HG03135 (cell line): ENCODE results near the gene SLC38A10.

Source experiments
- ATAC-seq: cut with Tn5 transposase; IDR thresholded peaks from one replicate; pipeline ENCODE4 v1.9.1; 2021; ENCODE audit warnings: mild to moderate bottlenecking, moderate library complexity; ENCODE audit not compliant: unreplicated experiment

SLC38A10 gene

DNA sequence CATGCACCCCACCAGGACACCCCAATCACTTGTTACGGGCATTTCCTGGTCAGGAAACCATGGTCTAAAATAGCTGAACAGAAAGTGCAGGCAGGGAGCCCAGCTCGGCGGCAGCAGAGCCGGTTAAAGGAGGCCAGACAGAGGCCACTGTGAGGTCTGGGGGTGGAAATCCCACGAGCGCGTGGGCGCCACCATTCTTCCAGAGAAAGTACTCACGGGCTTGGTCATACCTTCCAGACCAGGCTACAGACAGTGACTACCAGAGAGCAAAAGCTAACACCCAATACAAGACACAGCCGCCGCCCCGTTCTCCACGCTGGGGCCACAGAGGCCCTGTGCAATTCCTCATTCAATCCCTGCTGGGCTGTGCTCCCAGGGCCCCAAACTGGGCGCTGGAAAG lies 84.2 kb downstream of the SLC38A10 start:
- ATAC-seq, result no peak

DNA sequence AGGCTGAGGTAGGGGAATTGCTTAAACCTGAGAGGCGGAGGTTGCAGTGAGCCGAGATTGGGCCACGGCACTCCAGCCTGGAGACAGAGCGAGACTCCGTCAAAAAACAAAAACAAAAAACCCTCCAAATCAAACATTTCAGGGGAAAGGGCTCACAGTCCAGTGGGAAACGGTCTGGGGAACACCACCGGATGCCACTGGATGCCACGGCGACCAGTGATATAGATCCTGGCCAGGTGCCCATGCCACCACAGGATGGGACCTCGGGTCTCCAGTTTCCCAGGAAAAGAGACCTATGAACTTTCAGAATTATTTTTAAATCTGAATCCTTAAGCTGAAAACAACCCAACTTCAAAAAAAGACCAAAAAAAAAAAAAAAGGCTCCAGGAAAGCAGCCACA lies 84.6 kb downstream of the SLC38A10 start:
- no peak for ATAC-seq

DNA sequence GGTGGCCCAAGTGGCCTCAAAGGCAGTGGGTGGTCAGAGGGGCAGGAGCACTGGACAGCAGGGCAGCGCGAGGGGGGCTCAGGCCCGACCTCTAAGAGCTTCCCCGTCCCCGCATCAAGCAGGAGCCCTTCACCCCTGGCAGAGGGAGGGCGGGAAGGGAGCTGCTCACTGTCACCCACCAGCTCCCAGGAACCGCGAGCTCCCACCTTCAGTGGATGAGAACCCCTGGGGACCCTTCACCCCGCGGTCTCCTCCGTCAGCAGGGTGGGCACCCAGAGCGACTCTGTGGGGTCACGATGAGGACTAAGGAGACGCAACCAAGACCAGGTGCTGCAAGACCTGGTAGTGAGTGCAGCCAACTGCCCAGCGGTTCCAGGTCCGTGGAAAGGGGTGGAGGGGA lies 86.0 kb downstream of the SLC38A10 start:
- no peak for ATAC-seq

DNA sequence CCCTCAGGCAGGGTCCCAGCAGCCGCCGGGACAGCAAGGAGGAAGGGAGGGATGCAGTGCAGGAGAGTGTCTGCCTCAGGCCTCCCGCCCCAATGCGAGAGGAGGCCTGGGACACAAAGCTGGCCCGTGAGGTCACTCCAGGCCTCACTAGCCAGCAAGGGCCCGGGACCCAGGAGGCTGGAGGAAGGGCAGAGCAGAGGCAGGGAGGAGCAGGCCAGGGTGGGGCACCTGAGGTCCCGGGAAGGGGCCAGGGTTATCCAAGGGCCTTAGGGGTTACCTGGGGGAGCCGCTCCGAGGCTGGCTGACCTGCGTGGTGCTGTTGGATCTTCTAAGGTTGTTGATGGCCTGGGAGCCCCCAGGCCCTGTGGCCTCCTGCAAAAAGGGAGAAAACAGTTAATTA lies 86.5 kb downstream of the SLC38A10 start:
- no peak for ATAC-seq

DNA sequence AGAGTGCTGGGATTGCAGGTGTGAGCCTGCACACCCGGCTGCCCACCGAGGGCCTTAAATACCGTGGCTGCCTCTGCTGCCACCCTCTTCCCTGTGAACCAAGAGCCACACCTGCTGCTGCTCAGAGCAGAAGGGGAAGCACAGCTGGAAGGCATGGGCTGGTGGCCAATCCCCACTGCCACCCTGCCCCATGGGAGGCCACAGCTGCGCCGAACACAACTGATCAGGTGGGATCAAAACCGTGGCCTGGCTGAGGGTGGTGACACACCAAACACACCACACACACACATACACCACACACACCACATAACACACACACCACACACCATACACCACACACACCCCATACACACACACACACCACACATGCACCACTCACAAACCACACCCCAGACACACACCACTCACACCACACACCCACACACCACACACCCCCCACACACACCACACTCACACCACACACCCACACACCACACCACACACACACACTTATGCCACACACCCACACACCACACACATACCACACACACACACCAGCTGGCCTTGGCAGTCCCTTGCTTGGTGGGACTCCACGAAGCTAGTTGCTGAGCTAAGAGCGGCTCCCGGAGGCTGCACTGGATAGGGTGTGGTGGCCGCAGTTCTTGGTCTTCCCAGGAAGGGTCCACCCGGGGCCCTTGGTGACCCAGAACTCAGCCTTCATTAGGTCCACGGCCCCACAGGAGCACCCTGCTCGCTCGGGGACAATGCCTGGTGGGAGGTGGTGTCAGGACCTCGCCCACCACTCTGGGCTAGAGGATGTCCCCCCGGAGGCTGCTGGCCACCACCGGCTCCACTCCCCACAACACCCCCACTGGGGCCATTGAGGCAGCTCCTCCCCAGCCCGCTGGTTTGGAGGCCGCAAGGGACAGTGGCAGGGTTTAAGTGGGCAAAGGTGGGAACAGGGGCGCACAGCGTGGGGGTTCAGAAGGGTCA lies 87.2 kb downstream of the SLC38A10 start:
- no peak for ATAC-seq

DNA sequence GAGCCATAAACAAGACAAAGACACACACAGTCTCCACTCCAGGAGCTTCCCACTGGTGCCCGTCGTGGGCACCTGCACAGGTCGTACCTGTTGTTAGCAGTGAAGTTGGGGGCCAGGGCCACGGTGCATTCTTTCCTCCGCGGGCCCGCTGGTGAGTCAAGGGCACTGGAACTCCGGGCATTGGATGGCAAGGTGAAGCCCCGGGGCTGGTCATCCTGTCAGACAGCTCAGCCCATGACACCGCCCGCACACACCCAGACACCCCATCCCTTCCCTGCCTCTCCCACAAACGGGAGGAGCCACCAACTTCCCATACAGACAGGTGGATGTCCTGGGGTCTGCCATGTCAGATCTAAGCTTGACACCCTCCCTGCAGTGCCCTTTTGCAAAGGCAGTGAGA lies 88.5 kb downstream of the SLC38A10 start:
- ATAC-seq, result no peak

DNA sequence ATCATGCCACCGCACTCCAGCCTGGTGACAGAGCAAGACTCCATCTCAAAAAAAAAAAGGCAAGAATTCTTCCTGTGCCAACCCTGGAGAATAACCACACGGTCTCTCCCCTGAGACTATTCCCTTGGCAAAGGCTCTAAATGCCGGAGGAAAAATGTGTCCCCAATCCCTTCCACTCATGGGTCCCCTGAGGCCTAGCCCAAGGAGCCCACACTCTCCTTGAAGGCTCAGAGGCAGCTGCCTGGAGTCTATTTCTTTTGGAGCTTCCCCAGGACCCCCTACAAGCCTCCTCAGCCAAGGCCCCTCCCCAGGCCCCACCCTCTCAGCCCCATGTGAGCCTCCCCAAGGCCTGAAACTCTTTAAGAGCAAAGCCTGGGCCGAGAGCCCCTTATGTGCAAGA lies 88.9 kb downstream of the SLC38A10 start:
- no peak for ATAC-seq

DNA sequence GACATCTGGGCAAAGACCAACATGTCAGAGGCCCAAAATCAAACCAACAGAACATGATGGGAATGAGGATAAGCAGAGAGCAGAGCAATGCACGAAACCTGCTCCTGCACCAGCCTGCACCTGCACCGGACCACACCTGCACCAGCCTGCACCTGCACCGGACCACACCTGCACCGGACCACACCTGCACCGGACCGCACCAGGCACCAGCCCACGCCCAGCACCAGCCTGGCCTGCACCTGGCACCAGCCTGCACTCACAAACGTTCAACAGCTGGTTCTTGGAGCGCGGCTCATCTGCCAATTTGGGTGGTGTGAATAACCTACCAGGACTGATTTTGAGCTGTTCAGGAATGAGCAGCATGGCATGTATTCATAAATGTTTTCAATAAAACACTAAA lies 90.5 kb downstream of the SLC38A10 start:
- no peak for ATAC-seq

DNA sequence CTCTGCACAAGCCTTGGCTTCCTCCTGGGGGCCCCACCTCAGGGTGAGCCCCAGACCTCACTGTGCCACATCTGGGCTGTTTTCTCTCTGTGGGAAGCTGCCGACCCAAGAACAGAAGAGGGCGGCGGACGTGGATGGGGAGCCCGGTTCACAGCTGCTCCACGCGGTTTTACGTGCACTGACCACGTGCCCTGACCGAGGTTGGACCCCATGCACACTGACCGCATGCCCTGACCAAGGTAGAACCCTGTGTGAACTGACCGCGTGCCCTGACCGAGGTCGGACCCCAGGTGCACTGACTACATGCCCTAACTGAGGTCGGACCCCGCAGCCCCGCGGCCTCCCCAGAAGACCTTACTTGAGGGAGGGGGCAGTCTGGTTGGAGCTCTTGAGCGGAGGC lies 92.0 kb downstream of the SLC38A10 start:
- ATAC-seq, result no peak

DNA sequence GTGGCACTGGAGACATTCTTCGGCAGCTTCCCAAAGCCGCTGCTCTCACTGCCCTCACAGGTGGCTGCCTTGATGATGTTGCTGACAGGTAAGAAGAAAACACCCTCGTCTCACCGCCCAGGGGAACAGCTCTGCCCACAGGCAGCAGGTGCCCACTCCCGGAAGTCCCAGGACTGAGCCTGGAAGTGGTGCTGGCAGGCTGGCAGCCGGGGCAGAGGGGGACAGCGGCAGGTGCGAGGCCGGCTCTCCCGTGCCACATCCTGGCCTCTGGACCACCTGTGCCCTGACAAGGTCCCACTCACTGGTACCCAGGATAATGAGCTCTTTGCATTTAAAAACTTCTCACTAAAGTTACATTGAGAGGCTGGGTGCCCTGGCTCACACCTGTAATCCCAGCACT lies 92.8 kb downstream of the SLC38A10 start:
- no peak for ATAC-seq

DNA sequence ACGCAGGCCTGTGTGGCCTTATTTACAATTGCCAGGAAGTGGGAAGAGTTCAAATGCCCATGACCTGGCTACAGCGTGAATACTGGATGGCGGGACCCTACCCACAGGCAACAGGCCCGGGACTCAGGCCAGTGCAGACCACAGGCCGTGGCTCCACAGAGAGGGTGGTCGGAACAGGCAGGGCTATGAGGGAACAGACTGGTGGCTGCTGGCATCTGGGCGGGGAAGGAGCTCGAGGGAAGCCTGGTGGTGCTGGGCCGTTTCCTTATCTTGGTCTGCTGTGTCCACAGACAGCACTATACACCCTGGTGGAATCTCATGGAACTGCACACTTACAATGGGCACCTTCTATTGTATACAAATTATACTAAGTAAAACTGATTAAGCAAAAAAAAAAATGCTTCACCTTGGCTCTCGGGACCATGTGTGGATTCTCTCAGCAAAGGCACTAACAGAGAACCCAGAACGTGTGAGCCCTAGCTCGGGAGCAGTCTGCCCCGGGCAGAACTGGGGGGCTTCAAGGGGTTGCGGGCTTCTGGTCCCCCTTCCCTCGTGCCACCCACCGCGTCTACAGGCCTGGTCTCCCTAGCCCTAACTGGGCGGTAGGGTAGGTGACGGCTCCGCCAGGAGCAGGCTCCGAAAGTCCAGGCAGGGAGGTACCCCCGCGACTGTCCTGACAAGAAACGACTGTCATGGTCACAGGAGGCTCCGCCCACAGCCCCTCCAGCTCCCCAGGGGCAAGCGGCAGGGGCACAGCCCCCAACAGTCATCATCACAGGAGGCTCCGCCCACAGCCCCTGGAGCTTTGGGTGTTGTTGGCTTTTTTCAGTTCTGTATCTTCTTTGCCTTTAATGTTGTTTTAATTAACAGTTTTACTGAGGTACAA lies 94.2 kb downstream of the SLC38A10 start:
- no peak for ATAC-seq

DNA sequence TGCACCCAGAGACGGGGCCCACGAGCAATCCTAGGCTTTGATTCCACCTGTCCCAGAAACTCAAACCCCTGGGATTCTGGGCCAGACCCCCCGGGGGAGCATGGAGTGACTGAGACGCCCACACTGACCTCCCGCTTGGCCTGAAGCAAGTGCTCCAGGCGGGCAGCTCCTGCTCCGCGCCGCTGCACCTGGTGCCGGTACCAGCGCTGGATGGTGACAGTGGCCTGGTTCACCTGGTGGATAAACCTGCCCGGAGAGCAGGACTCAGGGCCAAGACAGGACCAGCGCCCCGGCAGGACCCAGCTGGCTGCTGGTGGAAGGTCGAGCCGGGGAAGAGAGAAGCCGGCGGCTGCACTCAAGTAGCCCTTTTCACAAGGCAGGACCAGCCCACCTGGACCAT lies 94.9 kb downstream of the SLC38A10 start:
- ATAC-seq, result no peak

DNA sequence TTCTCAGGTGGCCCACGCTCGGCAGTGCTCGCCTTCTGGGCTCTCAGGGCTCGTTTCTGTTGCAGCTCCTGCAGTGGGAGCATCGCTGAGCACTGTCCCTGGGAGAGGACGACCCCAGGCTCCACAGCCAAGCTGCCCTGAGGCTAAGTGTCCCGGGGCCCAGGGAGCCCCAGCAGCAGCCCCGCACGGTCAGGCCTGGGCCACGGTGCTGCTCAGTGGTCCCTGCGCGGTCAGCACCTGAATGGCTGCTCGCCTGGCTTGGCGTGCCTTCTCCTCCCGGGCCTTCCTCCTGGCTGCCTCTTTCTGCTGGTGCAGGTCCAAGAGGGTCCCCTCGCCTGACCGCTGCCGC lies 95.7 kb downstream of the SLC38A10 start:
- ATAC-seq, result no peak

DNA sequence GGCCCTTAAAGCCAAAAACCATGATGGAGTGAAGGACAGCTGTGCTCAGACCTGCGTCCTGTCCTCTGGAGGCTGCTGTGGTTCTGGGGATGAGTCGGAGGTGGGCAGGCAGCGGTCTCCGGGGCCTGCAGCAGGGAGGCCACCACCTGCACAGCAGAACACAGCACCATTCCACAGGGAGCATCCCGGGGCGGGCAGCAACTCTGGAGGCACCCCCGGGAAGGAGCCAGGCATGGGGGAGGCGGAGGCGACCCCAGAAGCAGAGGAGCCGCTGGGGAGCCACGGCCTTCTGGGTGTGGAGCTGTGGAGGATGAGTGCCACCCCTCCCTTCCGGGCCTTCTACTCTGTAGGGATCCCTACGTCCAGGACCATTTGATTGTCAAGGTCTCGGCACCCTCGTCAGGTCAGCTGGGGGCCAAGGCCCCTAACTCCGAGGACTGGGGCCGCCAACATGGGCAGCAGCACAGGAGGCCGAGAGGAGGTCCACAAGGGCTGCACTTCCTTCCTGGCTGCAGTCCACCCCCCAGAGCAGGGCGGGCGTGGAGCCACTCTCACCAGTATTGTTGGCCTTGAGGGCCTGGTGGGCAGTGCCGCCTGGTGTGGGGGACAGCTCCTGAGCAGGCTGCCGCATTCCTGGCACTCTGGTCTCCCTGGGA lies 96.2 kb downstream of the SLC38A10 start:
- ATAC-seq, result no peak

DNA sequence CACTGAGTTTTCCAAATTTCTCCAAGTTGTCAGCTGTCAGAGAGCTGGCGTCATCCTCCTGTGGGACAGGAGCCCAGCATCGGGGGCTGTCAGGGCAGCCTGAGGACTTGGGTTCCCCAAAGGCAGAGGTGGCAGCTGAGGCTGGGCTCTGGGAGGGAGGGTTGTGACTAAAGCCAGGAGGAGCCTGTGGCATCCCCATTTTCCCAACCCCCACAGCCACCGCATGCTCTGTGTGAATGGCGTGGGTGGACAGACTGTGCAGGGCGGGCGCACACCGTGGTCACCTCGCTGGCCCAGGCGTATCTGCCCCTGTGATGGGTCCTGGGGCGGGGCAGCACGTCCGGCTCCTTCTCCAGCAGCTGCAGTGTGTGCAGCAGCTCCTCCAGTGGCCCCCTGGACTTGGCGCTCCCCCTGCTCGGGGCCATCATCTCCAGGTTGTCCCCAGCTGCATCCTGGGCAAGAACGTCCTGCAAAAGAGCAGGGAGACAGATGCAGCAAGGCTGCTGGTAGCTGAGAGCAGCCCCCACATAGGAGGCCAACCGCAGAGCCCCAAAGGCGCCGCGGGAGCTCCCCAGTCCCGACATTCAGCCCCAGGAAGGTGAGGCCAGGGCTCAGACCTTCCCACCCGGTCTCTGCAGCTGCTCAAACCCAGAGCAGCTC lies 97.1 kb downstream of the SLC38A10 start:
- no peak for ATAC-seq

DNA sequence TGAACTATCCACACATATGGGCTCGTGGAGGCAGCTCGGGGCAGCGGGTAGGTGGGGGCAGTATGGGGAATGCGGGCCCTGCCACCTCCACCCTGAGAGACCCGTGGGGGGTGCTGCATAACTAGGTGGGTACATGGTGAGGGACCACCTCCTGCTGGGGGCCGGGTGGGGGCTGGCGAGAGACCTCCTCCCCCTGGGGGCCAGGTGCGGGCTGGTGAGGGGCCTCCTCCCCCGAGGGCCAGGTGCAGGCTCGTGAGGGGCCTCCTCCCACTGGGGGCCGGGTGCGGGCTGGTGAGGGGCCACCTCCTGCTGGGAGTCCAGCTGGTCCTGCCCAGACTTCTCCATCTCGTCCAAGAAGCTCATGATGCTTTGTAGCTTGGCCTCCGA lies 97.7 kb downstream of the SLC38A10 start:
- no peak for ATAC-seq

DNA sequence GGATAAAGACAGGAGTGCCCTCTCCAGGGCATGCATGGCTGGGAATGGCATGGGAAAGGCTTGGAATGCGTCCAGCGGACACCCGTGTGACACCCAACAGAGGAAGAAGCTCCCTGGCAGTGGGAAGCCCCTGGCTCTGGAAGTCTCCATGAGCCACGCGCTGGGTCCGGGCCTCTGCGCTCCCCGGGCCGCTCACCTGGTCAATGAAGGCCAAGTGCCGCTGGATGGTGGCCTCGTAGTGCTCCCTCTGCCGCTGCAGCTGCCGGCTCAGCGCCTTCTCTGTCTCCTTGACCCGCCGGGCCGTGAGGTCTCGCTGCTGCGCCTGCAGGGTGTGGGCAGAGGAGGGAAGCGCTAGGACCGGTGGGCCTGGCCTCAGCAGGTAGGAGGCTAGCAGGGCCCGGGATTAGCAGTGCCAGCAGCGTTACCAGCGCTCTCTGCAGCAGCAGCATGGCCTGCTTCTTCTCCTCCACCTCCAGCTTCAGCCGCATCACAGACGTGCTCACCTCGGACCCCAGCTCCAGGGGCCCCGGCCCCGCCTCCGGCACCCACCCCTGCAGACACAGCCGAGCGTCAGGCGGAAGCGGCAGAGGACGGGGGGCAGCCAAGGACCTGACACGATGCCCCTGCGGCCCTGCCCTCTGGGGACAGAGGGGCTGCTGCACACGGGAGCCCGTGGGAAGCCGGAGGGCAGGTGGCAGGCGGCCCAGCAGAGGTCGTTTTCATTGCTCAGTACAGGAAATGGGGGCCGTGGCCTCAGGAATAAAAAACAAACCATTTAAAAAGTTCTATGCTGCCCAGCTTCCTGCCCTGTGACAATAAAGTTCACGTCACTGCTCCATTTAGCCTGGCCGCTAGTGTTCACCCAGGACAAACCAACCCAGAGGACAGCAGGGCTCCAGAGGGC lies 98.3 kb downstream of the SLC38A10 start:
- ATAC-seq, result no peak

DNA sequence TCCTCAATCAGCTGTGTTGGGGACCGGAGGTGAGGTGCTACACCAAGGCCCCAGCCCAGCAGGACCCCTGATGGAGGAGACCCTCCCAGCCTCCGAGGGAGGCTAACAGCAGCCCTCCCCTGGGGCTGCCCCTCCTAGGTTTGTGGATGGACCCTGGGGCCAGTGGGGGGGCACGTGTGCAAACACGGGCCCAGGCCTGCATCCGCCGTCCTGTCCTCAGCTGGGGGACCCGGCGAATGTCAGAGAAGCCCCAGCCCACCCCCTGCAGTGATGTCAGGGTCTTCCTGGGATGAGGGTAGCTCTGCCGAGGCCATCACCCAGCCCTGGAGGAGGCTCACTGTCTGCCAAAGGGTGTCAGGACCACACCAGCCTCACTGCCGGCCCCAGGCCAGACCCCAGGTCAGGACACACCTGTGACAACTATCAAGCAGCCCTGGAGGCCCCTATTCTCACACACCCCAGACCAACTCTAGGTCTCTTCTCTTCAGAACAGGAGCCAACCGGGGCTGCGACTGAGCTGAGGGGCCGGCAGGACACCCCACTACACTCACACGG lies 99.1 kb downstream of the SLC38A10 start:
- ATAC-seq, result no peak
